ENCODE data around the gene RPH3AL. TPM values are rescaled to one million over a fixed set of nuclear protein-coding genes. Genes with fewer than 3 reads are reported as not detected.

The RPH3AL gene
- total RNA-seq, 6 experiments from 2014 or later: 17.6 to 74.0 (median 25.7) TPM

GRCh38 chr17:358491-359151, 6.0 kb upstream of the RPH3AL start:
- ATAC-seq: peak in 1 of 4 donors; percentile 6
- Histone ChIP-seq H3K9me3 (no peaks in the 10 kb centered on the region), H3K27ac (no peak overlapping the region), H3K27me3 (no peaks in the 10 kb centered on the region), H3K36me3 (no peaks in the 10 kb centered on the region), H3K4me1 (peaks cover 0 to 13% (median 2%) of the 10 kb centered on the region in 4 donors), H3K4me3 (no peak overlapping the region)
- 93% methylated on average over 3 of the region's 35 CpGs for WGBS (ENCODE audit: insufficient coverage, low coverage, low lambda C conversion rate, missing lambda C conversion rate)
- intact Hi-C loops (cut with DNase I): no loop called here
- TF ChIP-seq POLR2A (IDR thresholded peaks at IDR 0.05) (no peak), CTCF (IDR thresholded peaks at IDR 0.05) (no peak)
- peak in 2 of 3 donors; percentile 41 to 43 for DNase-seq

GRCh38 chr17:357644-358043, 5.0 kb upstream of the RPH3AL start:
- intact Hi-C loops (cut with DNase I): no loop called here
- Histone ChIP-seq H3K27ac (no peak overlapping the region), H3K27me3 (no peaks in the 10 kb centered on the region), H3K4me3 (no peak overlapping the region), H3K4me1 (peaks cover 0 to 23% (median 6%) of the 10 kb centered on the region in 4 donors), H3K9me3 (no peaks in the 10 kb centered on the region), H3K36me3 (no peaks in the 10 kb centered on the region)
- DNase-seq (peak in 2 of 3 donors; percentile 36 to 45), ATAC-seq (no peak)
- WGBS (ENCODE audit: insufficient coverage, low coverage, low lambda C conversion rate, missing lambda C conversion rate): 76% methylated on average over 6 of the region's 14 CpGs
- no peak for TF ChIP-seq CTCF (IDR thresholded peaks at IDR 0.05)
- TF ChIP-seq POLR2A (IDR thresholded peaks at IDR 0.05): no peak

GRCh38 chr17:356671-357434, 4.2 kb upstream of the RPH3AL start:
- intact Hi-C loops (cut with DNase I): no loop called here
- no peak overlapping the region for H3K27ac ChIP-seq
- TF ChIP-seq CTCF (IDR thresholded peaks at IDR 0.05) (no peak), POLR2A (IDR thresholded peaks at IDR 0.05) (no peak)
- no peak for ATAC-seq
- peak in 2 of 3 donors; percentile 38 to 46 for DNase-seq
- H3K4me3 ChIP-seq: no peak overlapping the region
- no peaks in the 10 kb centered on the region for H3K9me3 ChIP-seq
- no peaks in the 10 kb centered on the region for H3K27me3 ChIP-seq
- peaks cover 0 to 30% (median 8%) of the 10 kb centered on the region in 4 donors for H3K4me1 ChIP-seq
- H3K36me3 ChIP-seq: no peaks in the 10 kb centered on the region
- 91% methylated on average over 20 of the region's 30 CpGs for WGBS (ENCODE audit: insufficient coverage, low coverage, low lambda C conversion rate, missing lambda C conversion rate)

GRCh38 chr17:354651-355556, 2.3 kb upstream of the RPH3AL start:
- Histone ChIP-seq H3K27me3 (no peaks in the 10 kb centered on the region), H3K27ac (peak overlapping the region in 1 of 3 donors; percentile 93), H3K4me3 (no peak overlapping the region), H3K4me1 (peaks cover 0 to 48% (median 19%) of the 10 kb centered on the region in 4 donors), H3K36me3 (no peaks in the 10 kb centered on the region), H3K9me3 (no peaks in the 10 kb centered on the region)
- intact Hi-C loops (cut with DNase I): no loop called here
- 80% methylated on average over 6 of the region's 19 CpGs for WGBS (ENCODE audit: insufficient coverage, low coverage, low lambda C conversion rate, missing lambda C conversion rate)
- no peak for TF ChIP-seq CTCF (IDR thresholded peaks at IDR 0.05)
- TF ChIP-seq POLR2A (IDR thresholded peaks at IDR 0.05): no peak
- peak in 2 of 3 donors; percentile 45 to 46 for DNase-seq
- no peak for ATAC-seq

Data from right lobe of liver (tissue), 6 donors.